Peyer's patch (tissue), 4 donors: Measurements from ENCODE around the gene HYAL4. TPM values are rescaled to one million over a fixed set of nuclear protein-coding genes. Genes with fewer than 3 reads are reported as not detected.

Source experiments
- DNase-seq, 3 donors: peaks; one replicate each; pipeline ENCODE4 v3.0.0-alpha.2; 2017 to 2019
- H3K27ac ChIP-seq, 4 donors: fragments of 200-600 bp; sonication (generic); one replicate each; pipeline ENCODE4 v1.5.1; 2016 to 2019
- H3K27me3 ChIP-seq, 2 donors: fragments of 200-600 bp; sonication (generic); one replicate each; pipeline ENCODE4 v1.5.1; 2019
- H3K36me3 ChIP-seq, 3 donors: fragments of 200-600 bp; sonication (generic); one replicate each; pipeline ENCODE4 v1.5.1; 2016 to 2019
- H3K4me1 ChIP-seq, 4 donors: fragments of 200-600 bp; sonication (generic); one replicate each; pipeline ENCODE4 v1.5.1; 2016 to 2019
- H3K4me3 ChIP-seq, 4 donors: fragments of 200-600 bp; sonication (generic); 1 replicate in 3 of 4; 2 replicates in 1 of 4; pipeline ENCODE4 v1.5.1; 2016 to 2019; ENCODE audit warnings: mild to moderate bottlenecking in 1 of 4
- H3K9me3 ChIP-seq, 4 donors: fragments of 200-600 bp; sonication (generic); one replicate each; pipeline ENCODE4 v1.5.1; 2016 to 2019; ENCODE audit warnings: mild to moderate bottlenecking in 1 of 4
- CTCF ChIP-seq, 6 experiments: fragments of 450-650 bp in 4 of 6; fragments of 200-600 bp in 2 of 6; sonication (generic) in 1 of 6; IDR thresholded peaks; one replicate each; pipeline ENCODE4 v1.5.1; 2017 to 2019; ENCODE audit warnings: antibody characterized with exemption in 6 of 6, mild to moderate bottlenecking in 3 of 6, moderate library complexity in 1 of 6
- POLR2A ChIP-seq, 2 donors: fragments of 450-650 bp; IDR thresholded peaks; one replicate each; pipeline ENCODE4 v1.5.1; 2017; ENCODE audit warnings: antibody characterized with exemption in 2 of 2, mild to moderate bottlenecking in 2 of 2, moderate library complexity in 2 of 2
- total RNA-seq, 4 donors: library from RNA; depleted of rRNA; stranded (reverse); fragments of >200 nt; gene quantifications; one replicate each; pipeline ENCODE4 v1.1.0, GENCODE V29; 2016

HYAL4 gene
- total RNA-seq, 4 donors from 2014 or later, result 0.53 TPM; not detected in 3

GRCh38 chr7:123865517-123866117 lies 20.6 kb downstream of the HYAL4 start:
- H3K4me1 ChIP-seq, result no peaks in the 10 kb centered on the region
- TF ChIP-seq CTCF (IDR thresholded peaks at IDR 0.05), result peak; percentile 38 to 90 (median 78)
- no peak for TF ChIP-seq POLR2A (IDR thresholded peaks at IDR 0.05)
- H3K9me3 ChIP-seq, result no peaks in the 10 kb centered on the region
- H3K4me3 ChIP-seq, result no peak overlapping the region
- H3K27me3 ChIP-seq, result no peaks in the 10 kb centered on the region
- no peak overlapping the region for H3K27ac ChIP-seq
- DNase-seq, result peak in 2 of 3 donors; percentile 32 to 73
- no peaks in the 10 kb centered on the region for H3K36me3 ChIP-seq

- DNase-seq, result no peak
- Histone ChIP-seq H3K36me3 (no peaks in the 10 kb centered on the region), H3K4me3 (no peak overlapping the region), H3K27ac (no peak overlapping the region), H3K4me1 (no peaks in the 10 kb centered on the region), H3K27me3 (no peaks in the 10 kb centered on the region), H3K9me3 (no peaks in the 10 kb centered on the region)
- TF ChIP-seq POLR2A (IDR thresholded peaks at IDR 0.05), result no peak
- TF ChIP-seq CTCF (IDR thresholded peaks at IDR 0.05), result no peak
These were observed 22.3 kb downstream of the HYAL4 start for GRCh38 chr7:123867225-123867624.

GRCh38 chr7:123871998-123872867 lies 27.3 kb downstream of the HYAL4 start:
- Histone ChIP-seq H3K4me1 (no peaks in the 10 kb centered on the region), H3K36me3 (no peaks in the 10 kb centered on the region), H3K4me3 (no peak overlapping the region), H3K27ac (no peak overlapping the region), H3K27me3 (no peaks in the 10 kb centered on the region), H3K9me3 (no peaks in the 10 kb centered on the region)
- peak in 2 of 3 donors; percentile 54 to 72 for DNase-seq
- TF ChIP-seq POLR2A (IDR thresholded peaks at IDR 0.05) (no peak), CTCF (IDR thresholded peaks at IDR 0.05) (peak in 4 of 6 experiments; percentile 18 to 74 (median 66))

GRCh38 chr7:123872908-123873307 lies 27.9 kb downstream of the HYAL4 start:
- no peak for TF ChIP-seq POLR2A (IDR thresholded peaks at IDR 0.05)
- no peak for TF ChIP-seq CTCF (IDR thresholded peaks at IDR 0.05)
- Histone ChIP-seq H3K4me3 (no peak overlapping the region), H3K9me3 (no peaks in the 10 kb centered on the region), H3K27ac (no peak overlapping the region), H3K36me3 (no peaks in the 10 kb centered on the region), H3K4me1 (no peaks in the 10 kb centered on the region), H3K27me3 (no peaks in the 10 kb centered on the region)
- no peak for DNase-seq

GRCh38 chr7:123876557-123877256 lies 31.7 kb downstream of the HYAL4 start:
- Histone ChIP-seq H3K27me3 (no peaks in the 10 kb centered on the region), H3K36me3 (no peaks in the 10 kb centered on the region), H3K4me3 (no peak overlapping the region), H3K27ac (no peak overlapping the region), H3K9me3 (no peaks in the 10 kb centered on the region), H3K4me1 (no peaks in the 10 kb centered on the region)
- TF ChIP-seq CTCF (IDR thresholded peaks at IDR 0.05) (no peak), POLR2A (IDR thresholded peaks at IDR 0.05) (no peak)
- no peak for DNase-seq
